HG03064 (cell line): ENCODE measurements around the gene C7orf33.
A peak's percentile ranks its signal among the peaks of the same experiment; 100 is the strongest.
"Not testable (repeated sequence)": the region's sequence is repeated elsewhere in the genome, so short reads cannot be mapped to it uniquely, and the experiment has no call there.

ENCODE experiments used
- ATAC-seq: cut with Tn5 transposase; IDR thresholded peaks from one replicate; pipeline ENCODE4 v1.9.1; 2021; ENCODE audit warnings: low read depth; ENCODE audit not compliant: unreplicated experiment

C7orf33 gene

GRCh38 chr7:148590471-148590870 is at the start of gene C7orf33:
Gene C7orf33, plus strand, starts transcription at chr7:148590766. Its CDS starts 160 bp downstream, at chr7:148590926.
- no peak for ATAC-seq

GRCh38 chr7:148541891-148542504 is 48.6 kb upstream of the C7orf33 start:
- ATAC-seq, result no peak

- no peak for ATAC-seq
Observed at GRCh38 chr7:148543302-148543701, 47.3 kb upstream of the C7orf33 start.

GRCh38 chr7:148545172-148545571 is 45.4 kb upstream of the C7orf33 start:
- no peak for ATAC-seq

- ATAC-seq, result no peak
Observed at GRCh38 chr7:148545932-148546331, 44.6 kb upstream of the C7orf33 start.

GRCh38 chr7:148546857-148547256 is 43.7 kb upstream of the C7orf33 start:
- ATAC-seq, result no peak

GRCh38 chr7:148547951-148548350 is 42.6 kb upstream of the C7orf33 start:
- no peak for ATAC-seq

GRCh38 chr7:148553979-148554378 is 36.6 kb upstream of the C7orf33 start:
- peak; percentile 78 for ATAC-seq

GRCh38 chr7:148556892-148557291 is 33.7 kb upstream of the C7orf33 start:
- no peak for ATAC-seq

- ATAC-seq, result no peak
Observed at GRCh38 chr7:148558914-148559313, 31.7 kb upstream of the C7orf33 start.

- ATAC-seq, result no peak
Observed at GRCh38 chr7:148561099-148561498, 29.5 kb upstream of the C7orf33 start.

GRCh38 chr7:148563583-148564274 is 26.8 kb upstream of the C7orf33 start:
- no peak for ATAC-seq

- ATAC-seq, result not testable (repeated sequence)
Observed at GRCh38 chr7:148564275-148564951, 26.2 kb upstream of the C7orf33 start.

GRCh38 chr7:148566736-148567135 is 23.8 kb upstream of the C7orf33 start:
- no peak for ATAC-seq

- ATAC-seq, result no peak
Observed at GRCh38 chr7:148567524-148567923, 23.0 kb upstream of the C7orf33 start.

GRCh38 chr7:148570510-148570909 is 20.1 kb upstream of the C7orf33 start:
- no peak for ATAC-seq

GRCh38 chr7:148570973-148571372 is 19.6 kb upstream of the C7orf33 start:
- ATAC-seq, result not testable (repeated sequence)

- ATAC-seq, result no peak
Observed at GRCh38 chr7:148571381-148571780, 19.2 kb upstream of the C7orf33 start.

- no peak for ATAC-seq
Observed at GRCh38 chr7:148572067-148572522, 18.5 kb upstream of the C7orf33 start.

- not testable (repeated sequence) for ATAC-seq
Observed at GRCh38 chr7:148573581-148573980, 17.0 kb upstream of the C7orf33 start.

GRCh38 chr7:148575640-148576411 is 14.7 kb upstream of the C7orf33 start:
- ATAC-seq, result peak; percentile 92
